Liver (tissue), 3 donors: ENCODE data around the gene PRPF19.

Experiments
- FOXA1 ChIP-seq: IDR thresholded peaks from 2 replicates; pipeline ENCODE4 v1.6.1; 2016; ENCODE audit warnings: antibody characterized with exemption
- RAD21 ChIP-seq, 2 donors: IDR thresholded peaks; 2 replicates each; pipeline ENCODE4 v1.6.1; 2016; ENCODE audit warnings: antibody characterized with exemption in 2 of 2, mild to moderate bottlenecking in 2 of 2
- TF ChIP-seq, protein P1 (sequence below): fragments of 150-350 bp; IDR thresholded peaks from 2 replicates; pipeline ENCODE4 v1.5.1; 2017; ENCODE audit warnings: improper control_type of control experiment, low read depth, low read length; ENCODE audit not compliant: missing input control
- donor health status: healthy.
- donor health status: healthy.

GRCh38 chr11:60953781-60954180 lies 47.4 kb upstream of the PRPF19 start:
- TF ChIP-seq, protein P1, sequence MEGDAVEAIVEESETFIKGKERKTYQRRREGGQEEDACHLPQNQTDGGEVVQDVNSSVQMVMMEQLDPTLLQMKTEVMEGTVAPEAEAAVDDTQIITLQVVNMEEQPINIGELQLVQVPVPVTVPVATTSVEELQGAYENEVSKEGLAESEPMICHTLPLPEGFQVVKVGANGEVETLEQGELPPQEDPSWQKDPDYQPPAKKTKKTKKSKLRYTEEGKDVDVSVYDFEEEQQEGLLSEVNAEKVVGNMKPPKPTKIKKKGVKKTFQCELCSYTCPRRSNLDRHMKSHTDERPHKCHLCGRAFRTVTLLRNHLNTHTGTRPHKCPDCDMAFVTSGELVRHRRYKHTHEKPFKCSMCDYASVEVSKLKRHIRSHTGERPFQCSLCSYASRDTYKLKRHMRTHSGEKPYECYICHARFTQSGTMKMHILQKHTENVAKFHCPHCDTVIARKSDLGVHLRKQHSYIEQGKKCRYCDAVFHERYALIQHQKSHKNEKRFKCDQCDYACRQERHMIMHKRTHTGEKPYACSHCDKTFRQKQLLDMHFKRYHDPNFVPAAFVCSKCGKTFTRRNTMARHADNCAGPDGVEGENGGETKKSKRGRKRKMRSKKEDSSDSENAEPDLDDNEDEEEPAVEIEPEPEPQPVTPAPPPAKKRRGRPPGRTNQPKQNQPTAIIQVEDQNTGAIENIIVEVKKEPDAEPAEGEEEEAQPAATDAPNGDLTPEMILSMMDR, result no peak
- TF ChIP-seq RAD21 (IDR thresholded peaks at IDR 0.05), result no peak
- TF ChIP-seq FOXA1, result no peak
